Endothelial cell of hepatic sinusoid (primary cell): ENCODE data around the gene KIAA0513.

ENCODE experiments used
- in situ Hi-C: cut with HindIII; loops from 2 replicates; pipeline ENCODE4 v1.10.0; 2017; ENCODE audit warnings: low sequenced_read_pairs

KIAA0513 gene

DNA sequence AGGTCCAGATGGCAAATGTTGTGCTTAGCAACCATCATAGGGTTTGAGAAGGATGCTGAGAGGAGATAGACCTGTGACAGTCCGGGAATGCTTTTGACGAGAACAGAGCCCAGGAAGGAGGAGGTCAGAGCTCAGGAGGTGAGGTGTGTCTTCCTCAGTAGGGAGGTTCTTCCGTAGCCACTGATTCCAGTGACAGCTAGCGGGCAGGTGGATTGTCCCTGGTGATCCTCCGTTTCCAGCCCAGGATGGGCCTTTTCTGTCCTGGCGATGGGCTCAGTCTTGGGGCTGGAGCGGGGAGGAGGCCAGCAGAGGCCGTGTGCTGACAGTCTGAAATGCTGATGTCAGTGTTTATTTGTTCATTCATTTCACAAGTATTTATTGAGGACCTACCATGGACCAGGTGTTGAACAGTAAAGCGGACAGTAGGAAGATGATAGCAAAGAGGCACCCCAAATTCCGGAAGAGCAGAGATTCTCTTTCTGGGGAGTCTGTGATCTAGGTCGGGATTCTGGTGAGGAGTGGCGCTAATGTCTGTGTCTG, 38.8 kb downstream of the KIAA0513 start:
- in situ Hi-C loops = no loop called here

DNA sequence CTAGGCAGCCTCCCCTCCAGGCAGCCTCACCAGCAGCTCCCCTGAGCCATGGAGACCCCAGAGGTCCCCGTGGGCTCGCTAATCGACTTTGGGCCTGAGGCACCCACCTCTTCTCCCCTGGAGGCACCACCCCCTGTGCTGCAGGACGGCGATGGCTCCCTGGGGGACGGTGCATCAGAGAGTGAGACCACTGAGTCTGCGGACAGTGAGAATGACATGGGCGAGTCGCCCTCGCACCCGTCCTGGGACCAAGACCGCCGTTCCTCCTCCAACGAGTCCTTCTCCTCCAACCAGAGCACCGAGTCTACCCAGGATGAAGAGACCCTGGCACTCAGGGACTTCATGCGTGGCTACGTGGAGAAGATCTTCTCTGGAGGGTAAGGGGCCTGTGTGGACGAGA, 39.4 kb downstream of the KIAA0513 start:
- in situ Hi-C loops = no loop called here

DNA sequence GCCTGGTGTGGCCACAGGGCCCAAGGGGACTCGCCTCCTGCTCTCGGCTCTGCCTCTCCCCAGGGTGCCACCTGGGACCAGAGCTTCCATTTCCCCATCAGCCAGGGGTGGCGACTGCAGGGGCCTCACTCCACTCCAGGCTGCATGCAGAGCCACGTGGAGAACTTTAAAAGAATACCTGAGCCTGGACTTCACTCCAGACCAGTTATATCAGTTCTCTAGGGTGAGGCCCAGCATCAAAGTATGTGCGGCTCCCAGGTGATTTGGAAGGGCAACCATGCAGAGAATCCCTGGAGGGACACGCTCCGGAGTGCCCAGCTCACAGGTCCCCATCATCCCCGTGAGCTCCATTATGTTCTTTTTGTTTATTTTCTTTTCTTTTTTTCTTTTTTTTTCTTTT, 39.8 kb downstream of the KIAA0513 start:
- in situ Hi-C loops = no loop called here

DNA sequence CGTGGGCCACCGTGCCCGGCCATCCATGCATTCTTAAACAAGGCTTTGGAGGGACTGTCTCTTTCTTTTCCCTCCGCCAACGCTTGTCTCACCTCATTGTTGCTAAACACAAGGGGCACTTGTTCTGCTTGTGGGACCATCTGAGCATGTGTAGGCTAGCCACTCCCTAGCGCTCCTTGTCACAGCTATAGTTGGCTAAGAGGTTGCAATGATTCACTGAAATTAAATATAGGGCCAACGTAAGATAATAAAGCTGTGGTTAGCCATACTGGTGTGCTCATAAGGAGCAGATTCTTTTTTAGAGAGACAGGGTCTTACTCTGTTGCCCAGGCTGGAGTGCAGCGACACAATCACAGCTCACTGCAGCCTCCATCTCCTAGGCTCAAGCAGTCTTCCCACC, 41.2 kb downstream of the KIAA0513 start:
- in situ Hi-C loops = no loop called here

DNA sequence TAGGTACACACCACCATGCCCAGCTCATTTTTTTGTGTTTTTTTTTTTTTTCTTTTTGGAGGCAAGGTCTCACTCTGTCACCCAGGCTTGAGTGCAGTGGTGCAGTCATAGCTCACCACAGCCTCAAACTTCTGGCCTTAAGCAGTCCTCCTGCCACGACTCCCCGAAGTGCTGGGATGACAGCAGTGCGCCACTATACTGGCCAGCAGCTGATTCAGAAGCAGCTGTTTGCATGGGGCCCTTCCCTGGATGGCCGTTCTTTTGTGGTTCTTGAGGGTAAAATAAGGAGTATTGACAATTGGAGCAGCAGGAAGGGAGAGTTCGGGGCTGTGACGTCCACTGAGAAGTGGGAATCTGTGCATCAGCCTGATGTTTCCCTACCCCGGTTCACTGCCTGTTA, 41.6 kb downstream of the KIAA0513 start:
- in situ Hi-C loops = no loop called here

DNA sequence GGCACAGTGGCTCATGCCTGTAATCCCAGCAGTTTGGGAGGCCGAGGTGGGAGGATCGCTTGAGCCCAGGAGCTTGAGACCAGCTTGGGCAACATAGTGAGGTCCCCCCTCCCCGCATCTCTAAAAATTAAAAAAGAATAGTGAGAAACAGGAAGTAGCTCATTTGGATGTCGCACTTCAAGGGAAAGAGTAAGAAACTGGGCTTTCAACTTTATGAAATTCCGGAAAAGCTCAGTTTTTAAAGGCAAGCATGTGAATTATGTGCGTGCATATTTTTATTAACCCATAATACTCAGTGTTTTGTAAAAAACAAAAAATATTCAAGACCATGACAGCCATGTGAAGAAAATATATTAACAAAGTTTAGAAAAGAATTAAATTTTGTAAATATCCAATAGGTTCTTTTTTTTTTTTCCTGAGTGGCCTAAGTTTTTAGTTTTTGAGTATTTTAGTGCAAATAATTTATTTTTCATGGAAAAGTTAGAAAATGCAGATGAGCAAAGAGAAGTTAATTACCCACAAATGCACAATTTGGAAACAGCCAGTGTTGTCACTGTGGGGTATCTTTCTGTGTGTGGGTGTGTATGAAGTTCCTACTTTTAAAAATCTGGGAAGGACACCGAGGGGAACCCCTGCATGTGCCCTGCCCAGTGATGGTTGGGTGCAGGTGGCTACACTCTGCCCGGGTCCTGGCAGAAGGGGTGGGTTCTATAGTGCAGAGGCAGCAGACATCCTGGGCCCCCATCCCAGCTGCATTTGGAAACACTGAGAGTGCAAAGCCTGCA, 44.7 kb downstream of the KIAA0513 start:
- in situ Hi-C loops = no loop called here

DNA sequence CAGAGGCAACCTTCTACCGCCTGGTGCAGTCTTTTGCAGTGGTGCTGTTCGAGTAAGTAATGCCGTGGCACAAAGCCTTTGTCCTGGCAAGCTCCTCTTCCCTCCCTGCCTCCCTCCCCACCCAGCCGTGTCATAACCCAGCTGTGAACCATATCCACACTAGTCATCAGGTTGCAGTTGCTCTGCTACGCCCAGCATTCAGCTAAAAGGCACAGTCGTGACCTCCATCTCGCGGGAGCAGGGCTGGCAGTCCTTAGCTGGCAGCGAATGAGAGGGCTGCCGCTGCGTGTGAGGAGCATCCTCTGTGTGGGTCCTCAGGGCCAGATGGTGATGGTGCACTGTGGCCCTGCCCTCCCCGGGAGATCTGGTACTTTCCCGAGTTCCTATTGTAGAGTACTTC, 45.4 kb downstream of the KIAA0513 start:
- in situ Hi-C loops = no loop called here

DNA sequence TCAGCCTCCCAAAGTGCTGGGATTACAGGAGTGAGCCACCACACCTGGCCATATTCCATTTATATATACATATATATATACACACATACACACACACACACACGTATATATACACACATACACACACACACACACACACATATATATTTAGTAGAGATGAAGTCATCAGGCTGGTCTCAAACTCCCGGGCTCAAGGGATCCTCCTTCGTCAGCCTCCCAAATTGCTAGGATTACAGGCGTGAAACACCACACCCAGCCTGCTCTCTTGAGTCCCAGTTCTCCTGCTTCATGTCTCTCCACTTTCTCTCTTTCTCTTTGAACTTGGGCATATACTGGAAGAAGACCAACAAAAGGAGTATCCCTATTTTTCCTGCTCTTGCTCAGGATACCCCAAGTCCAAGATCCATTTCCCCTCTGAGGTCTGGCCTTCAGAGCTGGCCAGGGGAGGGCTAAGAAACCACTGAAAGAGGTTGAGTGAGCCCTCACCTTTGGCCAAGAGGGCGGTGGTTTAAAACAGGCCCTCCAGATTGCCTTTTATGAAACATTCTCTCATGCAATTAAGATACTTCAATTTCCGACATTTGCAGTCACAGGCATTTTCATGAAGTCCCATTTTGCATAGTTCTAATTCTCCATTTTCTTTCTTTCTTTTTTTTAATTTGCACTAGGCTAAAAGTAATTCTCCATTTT, 46.8 kb downstream of the KIAA0513 start:
- in situ Hi-C loops = no loop called here

DNA sequence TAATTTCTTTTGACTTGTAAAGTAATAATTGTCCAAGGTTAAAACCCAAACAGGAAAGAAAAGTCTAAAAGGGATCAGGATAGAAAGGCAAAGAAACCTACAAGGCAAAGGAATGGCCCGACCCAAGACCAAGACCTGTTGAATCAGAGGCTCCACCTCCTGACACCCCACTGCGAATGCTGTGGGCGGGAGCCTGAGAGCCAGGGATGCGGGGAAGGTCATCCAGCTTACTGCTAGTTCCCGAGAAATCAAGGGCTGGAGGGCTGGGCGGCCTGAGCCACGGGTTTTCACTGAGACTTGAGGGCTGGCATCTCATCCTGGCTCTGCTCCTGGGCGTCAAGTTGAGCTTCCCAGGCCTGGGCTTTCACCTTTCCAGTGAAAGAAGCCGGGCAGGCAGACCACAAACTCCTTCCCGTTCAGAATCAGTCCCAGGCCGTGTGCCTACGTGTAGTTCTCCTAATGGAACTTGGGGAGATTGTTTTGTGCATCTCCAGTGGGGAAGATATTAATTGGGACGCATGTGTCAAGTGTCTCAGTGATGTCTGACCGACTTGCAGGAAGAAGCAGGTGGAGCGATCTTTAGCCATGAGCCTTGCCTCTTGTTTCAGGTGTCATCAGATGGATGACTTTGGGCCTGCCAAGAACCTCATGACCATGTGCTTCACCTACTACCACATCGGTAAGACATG, 47.8 kb downstream of the KIAA0513 start:
- in situ Hi-C loops = no loop called here

DNA sequence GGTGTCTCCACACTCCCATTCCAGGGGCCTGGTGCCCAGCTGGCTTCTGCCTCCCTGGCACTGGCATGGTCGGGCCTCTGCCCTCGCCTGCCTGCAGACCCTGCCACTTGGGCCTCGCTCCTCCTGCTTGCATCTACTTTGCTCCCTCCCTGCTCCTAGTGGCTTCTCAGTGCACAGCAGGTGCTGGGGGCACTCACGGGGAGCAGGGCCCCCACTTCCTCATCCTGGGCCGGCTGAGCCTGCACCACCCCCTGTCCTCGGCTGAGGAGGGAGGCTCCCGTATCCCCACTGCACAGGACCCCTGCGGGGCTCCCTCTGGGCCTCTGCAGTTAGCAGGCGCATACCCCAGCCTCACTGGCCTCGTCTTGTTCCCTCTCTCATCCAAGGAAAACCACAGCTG, 49.4 kb downstream of the KIAA0513 start:
- in situ Hi-C loops = no loop called here

DNA sequence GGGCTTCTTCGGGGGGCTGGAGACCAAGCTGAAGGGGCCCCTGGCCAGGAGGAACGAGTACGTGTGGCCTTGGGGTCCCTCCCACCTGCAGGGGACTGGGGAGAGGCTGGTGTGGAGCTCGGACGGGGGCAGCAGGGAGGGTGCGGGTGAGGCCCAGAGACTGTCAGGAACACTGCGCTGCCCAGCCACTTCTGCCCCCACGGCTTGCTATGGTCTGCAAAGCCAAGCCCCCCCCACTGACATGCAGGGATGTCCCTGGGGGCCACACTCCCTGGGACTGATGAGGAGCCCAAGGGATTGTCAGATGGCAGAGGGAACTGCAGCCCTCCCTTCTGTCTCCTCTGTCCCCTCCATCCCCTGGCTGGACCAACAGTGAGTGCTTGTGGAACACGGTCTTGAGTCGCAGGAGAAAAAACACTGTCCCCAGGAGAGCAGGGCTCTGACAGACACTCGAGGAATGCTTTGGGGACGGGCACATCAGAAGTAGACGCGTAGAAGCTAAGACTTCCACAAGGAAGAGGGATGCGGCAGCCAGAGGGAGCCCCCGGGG, 50.1 kb downstream of the KIAA0513 start:
- in situ Hi-C loops = no loop called here

DNA sequence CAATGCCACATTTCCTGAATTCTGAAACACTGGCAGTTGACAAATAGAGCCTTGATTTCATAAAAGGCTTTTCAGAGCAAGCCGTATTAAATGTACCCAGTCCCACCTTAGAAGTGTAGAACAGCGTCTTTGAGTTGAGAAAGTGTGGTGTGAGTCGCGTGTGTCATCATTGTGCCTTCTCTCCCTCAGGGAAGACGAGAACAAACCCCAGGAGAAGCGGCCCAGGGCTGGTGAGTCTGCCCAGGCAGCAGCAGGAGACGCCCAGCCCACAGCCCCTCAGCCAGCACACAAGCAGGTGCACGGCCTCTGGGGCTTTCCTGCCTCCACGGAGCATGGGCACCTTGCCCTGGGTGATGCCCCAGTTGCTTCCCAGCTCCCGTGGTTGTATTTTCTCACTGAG, 50.6 kb downstream of the KIAA0513 start:
- in situ Hi-C loops = no loop called here

DNA sequence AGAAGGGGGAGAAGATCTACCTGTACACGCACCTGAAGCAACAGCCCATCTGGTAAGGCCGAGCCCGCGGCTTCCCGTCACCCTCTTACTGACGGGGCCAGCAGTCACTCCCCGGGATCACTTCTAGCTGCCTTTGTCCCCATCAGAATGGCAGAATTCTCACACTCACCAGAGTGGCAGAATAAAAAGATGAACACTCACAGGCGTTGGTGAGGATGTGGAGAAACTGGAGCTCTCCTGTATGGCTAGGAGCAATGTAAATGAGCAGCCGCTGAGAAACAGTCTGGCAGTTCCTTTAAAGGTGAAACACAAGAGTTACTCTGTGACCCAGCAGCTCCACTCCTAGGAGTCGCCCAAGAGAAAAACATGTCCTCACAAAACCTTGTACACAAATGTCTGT, 51.4 kb downstream of the KIAA0513 start:
- in situ Hi-C loops = no loop called here

DNA sequence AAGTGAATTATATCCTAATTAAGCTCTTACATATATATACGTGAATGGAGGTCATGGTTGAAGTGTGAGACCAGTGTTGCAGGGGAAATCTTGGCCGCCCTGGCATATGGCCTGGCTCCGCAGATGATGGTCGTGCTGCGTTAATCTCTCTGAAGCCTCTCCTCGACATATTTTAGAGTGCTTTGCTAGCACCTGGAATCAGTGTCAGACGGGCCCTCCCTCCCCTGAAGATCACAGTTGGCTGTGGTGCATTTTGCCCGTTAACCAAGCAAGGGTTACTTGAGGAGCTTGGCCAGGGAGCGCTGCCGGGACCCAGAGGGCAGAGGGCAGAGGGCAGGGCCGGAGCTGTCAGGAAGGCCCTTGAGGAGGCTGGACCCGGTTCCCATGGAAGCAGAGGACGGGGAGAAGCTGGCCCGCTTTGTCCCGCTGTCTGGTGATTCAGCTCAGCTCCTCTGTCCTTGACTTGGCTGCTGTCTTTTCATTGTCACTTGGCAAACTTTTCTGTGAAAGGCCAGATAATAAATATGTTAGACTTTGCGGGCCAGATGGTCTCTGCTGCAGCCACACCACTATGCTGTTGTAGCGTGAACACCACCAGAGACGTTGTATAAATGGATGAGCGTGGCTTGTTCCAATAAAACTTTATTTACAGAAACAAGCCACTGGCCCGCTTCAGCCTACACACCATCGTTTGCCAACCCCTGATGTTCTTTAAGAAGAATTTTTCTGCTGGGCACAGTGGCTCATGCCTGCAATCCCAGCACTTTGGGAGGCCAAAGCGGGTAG, 52.4 kb downstream of the KIAA0513 start:
- in situ Hi-C loops = no loop called here

DNA sequence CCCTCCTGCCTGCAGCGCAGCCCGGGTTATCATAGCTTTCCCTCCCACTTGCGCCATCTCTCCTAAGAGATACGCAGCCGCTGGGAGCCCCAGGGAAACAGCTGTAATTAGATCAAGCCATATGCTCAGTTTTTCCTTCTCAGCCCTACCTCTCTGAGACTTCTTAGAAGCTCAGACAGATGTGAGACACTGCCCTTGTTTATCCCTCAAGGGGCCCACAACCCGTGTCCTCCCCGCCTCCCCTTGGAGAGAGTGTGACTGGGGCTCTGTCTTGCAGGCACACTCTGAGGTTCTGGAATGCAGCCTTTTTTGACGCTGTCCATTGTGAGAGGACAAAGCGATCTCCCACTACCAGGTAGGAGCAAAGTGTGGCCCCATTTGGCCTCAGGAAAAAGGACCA, 53.4 kb downstream of the KIAA0513 start:
- in situ Hi-C loops = no loop called here

DNA sequence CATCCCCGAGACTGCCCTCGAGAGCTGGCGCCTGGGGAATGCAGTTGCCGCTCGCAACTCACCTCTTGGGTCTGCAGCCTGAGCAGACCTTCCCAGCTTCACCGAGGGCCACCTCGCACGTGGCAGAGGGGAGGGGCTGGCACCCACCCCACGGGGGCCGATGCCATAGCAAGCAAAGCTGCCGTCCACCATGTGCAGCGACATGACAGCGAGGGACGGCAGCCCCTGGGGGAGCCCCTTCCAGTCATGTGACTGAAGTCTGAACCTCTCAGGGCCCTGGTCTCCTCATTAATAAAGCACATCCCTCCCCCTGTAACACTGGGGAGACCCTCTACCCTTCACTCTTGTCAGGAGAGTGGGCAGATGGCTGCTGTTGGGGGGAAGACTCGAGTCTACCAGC, 54.2 kb downstream of the KIAA0513 start:
- in situ Hi-C loops = no loop called here

DNA sequence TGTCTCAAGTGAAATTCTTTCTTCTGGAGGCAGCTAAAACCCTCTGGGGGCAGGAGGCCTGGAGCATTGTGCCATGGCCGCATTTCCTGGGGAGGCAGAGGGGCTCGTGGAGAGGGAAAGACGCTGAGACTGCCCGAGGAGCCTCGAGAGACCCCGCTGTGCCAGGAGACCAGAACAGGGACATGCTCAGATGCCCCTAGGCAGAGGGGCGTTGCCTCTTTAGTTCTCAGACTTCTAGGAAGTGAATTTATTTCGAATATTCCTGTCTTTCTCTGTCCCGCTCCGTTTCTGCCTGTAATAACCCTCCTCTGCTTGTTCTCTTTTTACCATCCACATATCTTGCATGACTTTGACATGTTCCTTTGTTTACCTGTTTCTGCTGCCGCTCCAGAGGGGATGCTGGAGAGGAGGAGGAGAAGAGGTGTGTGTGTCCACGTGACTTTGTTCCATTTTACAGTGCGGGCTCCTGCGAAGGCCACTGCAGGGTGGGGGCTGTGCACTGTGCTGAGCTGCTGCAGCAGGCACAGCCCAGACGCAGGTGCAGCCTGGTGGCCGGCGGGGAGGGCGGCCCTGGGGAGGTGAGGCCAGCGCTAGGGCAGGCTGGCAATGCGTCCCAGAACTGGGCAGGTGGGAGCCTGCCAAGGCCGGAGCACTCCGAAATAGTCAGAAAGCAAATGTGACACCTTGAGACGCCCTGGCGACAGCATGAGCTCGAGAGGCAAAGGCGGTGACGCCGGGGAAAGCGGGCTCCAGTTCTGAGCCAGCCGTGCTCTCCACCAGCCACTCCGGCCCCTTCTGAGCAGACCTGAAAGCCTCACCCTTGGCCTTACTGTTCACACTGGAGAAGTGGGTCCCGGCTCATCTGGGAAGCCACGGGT, 54.8 kb downstream of the KIAA0513 start:
- in situ Hi-C loops = no loop called here

DNA sequence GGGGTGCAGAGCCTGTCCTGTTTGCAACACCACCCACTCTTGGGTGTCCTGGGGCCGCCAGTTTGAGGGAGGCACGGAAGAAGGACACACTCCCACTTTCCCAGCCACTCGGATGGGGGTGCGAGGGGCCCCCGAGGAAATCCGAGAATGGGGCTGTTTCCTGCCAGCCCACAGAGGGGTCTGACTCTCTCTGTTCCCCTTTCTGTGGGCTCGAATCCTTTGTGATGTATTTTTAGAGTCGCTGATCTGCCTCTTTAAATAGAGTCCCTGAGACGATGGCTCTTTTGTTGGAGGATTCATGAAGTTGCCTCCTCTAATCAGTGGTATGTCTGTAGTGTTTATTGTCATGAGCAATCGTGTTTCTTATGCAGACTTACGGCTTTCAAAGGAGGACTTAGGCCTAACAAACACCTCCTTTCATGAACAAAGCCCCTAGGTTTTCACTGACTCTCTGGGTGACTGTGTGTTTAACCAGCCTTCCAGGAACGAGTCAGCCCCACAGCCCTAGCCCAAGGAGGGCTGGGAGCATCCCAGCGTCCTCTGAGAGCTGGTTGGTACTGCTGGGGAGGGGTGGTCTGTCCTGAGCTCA, 55.5 kb downstream of the KIAA0513 start:
- in situ Hi-C loops = no loop called here

DNA sequence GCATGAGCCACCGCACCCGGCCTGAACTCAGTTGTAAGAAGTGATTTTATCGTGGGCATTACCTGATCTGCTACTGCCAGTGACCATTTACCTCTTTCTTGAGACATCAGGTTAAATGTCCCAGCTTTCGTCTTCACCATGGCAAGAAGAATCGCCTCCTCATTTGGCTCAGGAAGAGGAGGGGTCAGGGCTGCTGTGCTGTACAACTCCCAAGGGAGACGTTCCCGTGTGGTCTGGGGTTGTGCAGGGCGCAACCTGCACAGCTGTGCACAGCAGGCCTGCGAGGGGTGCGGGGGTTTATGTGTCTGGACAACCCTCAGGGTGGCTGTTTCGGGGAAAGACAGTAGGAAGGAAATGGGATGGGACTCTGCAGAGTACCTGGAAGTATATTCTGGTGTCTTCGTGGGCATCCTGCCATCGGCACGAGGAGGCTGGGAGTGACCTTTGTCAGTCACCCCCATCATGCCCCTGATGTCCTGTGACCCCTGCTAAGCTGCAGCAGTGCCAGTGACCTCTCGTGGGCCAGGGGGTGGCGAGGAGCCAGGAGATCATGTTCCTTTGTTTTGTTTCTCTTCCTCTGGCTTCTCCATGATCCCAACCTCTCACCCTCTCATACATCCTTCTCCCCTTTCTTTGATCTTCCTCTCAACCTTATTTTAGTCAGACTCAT, 57.4 kb downstream of the KIAA0513 start:
- in situ Hi-C loops = no loop called here
